Measurements from ENCODE around the gene CACNA2D2. TPM values are rescaled to one million over a fixed set of nuclear protein-coding genes. Genes with fewer than 3 reads are reported as not detected.

Gene CACNA2D2
- total and polyA plus RNA-seq, 11 donors, result 0.49 to 3.6 (median 1.5) TPM

DNA sequence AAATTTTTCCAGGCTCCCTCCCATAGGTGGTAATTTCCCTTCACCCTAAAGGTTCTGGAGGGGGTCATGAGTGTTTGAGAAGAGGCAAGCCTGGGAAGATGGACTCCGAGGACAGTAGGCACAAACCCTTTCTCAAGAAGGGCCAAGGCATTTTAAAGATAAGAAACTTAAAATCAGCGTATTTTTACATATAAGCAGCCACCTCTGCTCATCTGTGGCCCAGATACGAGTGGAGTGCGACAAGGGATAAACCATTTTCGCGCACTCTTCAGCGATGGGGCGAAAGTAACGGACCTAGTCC is 163.3 kb downstream of the CACNA2D2 start:
- peaks cover 13 to 63% (median 50%) of the 10 kb centered on the region in 12 donors for H3K4me1 ChIP-seq
- no peak for DNase-seq
- no peaks in the 10 kb centered on the region for H3K9me3 ChIP-seq
- peaks cover 0 to 4% (median 0%) of the 10 kb centered on the region in 9 donors for H3K27me3 ChIP-seq
- peak overlapping the region; percentile 30 to 97 (median 64) for H3K4me3 ChIP-seq
- no peak for ATAC-seq
- peak overlapping the region; percentile 62 to 100 (median 98) for H3K27ac ChIP-seq
- WGBS, 4 donors, result 27 to 46% (median 40%) methylated on average over 9 of the region's 9 CpGs
- no peaks in the 10 kb centered on the region for H3K36me3 ChIP-seq
- TF ChIP-seq, protein P1, sequence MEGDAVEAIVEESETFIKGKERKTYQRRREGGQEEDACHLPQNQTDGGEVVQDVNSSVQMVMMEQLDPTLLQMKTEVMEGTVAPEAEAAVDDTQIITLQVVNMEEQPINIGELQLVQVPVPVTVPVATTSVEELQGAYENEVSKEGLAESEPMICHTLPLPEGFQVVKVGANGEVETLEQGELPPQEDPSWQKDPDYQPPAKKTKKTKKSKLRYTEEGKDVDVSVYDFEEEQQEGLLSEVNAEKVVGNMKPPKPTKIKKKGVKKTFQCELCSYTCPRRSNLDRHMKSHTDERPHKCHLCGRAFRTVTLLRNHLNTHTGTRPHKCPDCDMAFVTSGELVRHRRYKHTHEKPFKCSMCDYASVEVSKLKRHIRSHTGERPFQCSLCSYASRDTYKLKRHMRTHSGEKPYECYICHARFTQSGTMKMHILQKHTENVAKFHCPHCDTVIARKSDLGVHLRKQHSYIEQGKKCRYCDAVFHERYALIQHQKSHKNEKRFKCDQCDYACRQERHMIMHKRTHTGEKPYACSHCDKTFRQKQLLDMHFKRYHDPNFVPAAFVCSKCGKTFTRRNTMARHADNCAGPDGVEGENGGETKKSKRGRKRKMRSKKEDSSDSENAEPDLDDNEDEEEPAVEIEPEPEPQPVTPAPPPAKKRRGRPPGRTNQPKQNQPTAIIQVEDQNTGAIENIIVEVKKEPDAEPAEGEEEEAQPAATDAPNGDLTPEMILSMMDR (IDR thresholded peaks at IDR 0.05), result no peak
- no peak for TF ChIP-seq POLR2A (IDR thresholded peaks at IDR 0.05)
- intact Hi-C loops (cut with DNase I), result loop anchor here in 1 of 10 donors (10.0 kb wide), 1 partner anchor 1045 kb away; the partner anchor contains the start of gene MANF

DNA sequence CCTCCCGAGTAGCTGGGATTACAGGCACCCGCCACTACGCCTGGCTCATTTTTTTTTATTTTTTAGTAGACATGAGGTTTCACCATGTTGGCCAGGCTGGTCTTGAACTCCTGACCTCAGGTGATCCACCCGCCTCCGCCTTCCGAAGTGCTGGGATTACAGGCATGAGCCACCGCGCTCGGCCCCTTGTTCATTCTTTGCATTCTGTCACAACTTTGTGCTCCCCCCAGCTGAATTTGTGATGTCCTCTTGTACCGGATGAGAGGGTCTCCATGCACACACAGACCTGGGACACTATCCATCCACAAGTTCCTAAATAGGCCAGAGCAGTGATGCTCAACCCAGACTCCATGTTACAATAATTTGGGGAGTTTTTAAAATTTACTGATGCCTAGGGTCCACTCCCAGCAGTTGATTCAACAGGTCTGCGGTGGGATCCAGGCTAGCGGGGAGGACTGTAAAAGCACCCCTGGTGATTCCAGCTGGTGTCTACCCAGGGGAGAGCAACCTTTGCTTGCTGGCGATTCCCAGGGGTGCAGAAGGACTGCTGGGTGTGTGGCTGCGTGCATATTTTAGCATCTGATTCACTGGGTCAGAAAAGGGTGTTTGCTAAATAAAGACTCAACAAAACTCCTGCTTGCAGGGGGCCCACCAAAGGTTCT is 163.8 kb downstream of the CACNA2D2 start:
- no peak for ATAC-seq
- peak overlapping the region; percentile 62 to 100 (median 98) for H3K27ac ChIP-seq

DNA sequence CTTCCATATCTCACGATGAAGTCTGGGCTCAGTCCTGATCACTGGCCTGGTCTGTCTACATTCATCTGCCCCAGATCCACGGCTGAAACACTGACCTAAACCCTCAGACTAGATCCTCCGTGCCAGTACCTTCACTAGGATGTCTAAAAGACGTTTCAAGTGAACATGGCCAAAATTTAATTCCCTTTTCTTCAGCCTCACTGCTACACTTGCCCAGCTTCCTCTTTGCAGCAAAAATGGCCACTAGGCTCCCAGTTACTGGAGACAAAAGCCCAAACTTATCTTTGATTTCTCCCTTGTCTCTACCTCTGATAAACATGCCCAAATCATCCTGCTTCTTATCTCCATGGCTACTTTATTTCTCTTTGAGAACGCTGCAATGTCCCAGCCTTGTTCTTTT is 164.5 kb downstream of the CACNA2D2 start:
- Histone ChIP-seq H3K9me3 (no peaks in the 10 kb centered on the region), H3K27ac (peak overlapping the region in 11 of 12 donors; percentile 92 to 100 (median 98)), H3K27me3 (peaks cover 0 to 4% (median 0%) of the 10 kb centered on the region in 9 donors), H3K4me3 (peak overlapping the region in 7 of 12 donors; percentile 84 to 97 (median 93)), H3K36me3 (peaks cover 0 to 9% (median 0%) of the 10 kb centered on the region in 9 donors), H3K4me1 (peaks cover 13 to 72% (median 61%) of the 10 kb centered on the region in 12 donors)
- DNase-seq, result no peak
- TF ChIP-seq, protein P1 (IDR thresholded peaks at IDR 0.05), result no peak
- TF ChIP-seq POLR2A (IDR thresholded peaks at IDR 0.05), result no peak
- intact Hi-C loops (cut with DNase I), result no loop called here
- no peak for ATAC-seq
- 68 to 79% (median 72%) methylated on average over 5 of the region's 5 CpGs for WGBS, 4 donors

More for the DNA sequence above, 163.8 kb downstream of the CACNA2D2 start:
- intact Hi-C loops (cut with DNase I), result loop anchor here in 1 of 10 donors (10.0 kb wide), 1 partner anchor 1045 kb away; the partner anchor contains the start of gene MANF
- DNase-seq, result no peak
- peaks cover 0 to 4% (median 0%) of the 10 kb centered on the region in 9 donors for H3K36me3 ChIP-seq
- no peak for TF ChIP-seq POLR2A (IDR thresholded peaks at IDR 0.05)
- TF ChIP-seq, protein P1 (IDR thresholded peaks at IDR 0.05), result no peak
- H3K9me3 ChIP-seq, result no peaks in the 10 kb centered on the region
- peaks cover 0 to 4% (median 0%) of the 10 kb centered on the region in 9 donors for H3K27me3 ChIP-seq
- peaks cover 13 to 65% (median 55%) of the 10 kb centered on the region in 12 donors for H3K4me1 ChIP-seq
- 81 to 87% (median 84%) methylated on average over 14 of the region's 14 CpGs for WGBS, 4 donors
- peak overlapping the region in 11 of 12 donors; percentile 41 to 97 (median 67) for H3K4me3 ChIP-seq

DNA sequence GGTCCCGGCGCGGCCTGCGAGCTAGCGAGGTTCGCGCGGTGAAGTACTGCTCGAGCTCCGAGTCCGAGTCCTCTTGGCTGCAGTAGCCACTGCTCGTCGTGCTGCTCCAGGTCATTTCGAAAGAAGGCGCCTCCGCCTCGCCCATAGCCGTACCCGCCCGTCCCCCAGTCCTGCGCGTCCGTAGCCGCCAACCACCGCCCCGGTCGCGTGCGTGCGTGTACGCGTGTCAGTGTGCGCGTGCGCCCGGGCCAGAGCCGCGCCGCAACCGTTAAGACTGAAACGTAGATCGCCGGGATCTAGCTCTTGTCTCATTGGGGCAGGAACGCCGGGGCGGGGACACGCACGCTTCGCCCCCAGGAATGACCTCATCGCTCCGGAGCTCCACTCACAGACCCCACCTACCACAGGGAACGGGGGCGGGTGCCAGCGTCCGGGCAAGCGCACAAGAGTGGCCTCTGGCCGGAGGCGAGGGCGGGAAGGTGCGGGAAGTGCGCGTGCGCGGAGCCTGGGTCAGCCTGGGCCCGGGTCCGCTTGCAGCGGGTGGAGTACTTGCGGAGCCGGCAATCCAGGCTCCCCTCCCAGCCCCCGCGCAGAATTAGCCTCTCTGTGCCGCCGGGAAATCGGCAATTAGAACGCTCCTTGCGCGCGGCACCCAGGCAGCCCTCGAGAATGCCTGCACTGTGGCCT is 166.1 kb downstream of the CACNA2D2 start:
- intact Hi-C loops (cut with DNase I), result loop anchor here in 1 of 10 donors (1.0 kb wide), 1 partner anchor 34 kb away; the partner anchor contains the start of gene HYAL1
- H3K4me1 ChIP-seq, result peaks cover 13 to 88% (median 72%) of the 10 kb centered on the region in 12 donors

More for the DNA sequence above, 166.1 kb downstream of the CACNA2D2 start:
- Histone ChIP-seq H3K27ac (peak overlapping the region; percentile 92 to 100 (median 98)), H3K36me3 (peaks cover 0 to 25% (median 2%) of the 10 kb centered on the region in 9 donors), H3K4me3 (peak overlapping the region; percentile 70 to 97 (median 92)), H3K9me3 (no peaks in the 10 kb centered on the region), H3K27me3 (peaks cover 0 to 4% (median 0%) of the 10 kb centered on the region in 9 donors)
- DNase-seq (peak; percentile 100), ATAC-seq (peak; percentile 85 to 90 (median 86))
- WGBS, 4 donors, result 0 to 3% (median 1%) methylated on average over 31 to 79 of the region's 79 CpGs
- TF ChIP-seq, protein P1 (IDR thresholded peaks at IDR 0.05), result no peak
- TF ChIP-seq POLR2A (IDR thresholded peaks at IDR 0.05), result peak; percentile 64 to 93

Data from heart left ventricle (tissue), 16 donors.